OCI-LY7 (cell line): ENCODE measurements around the gene PKHD1.

Experiments
- EZH2phosphoT487 ChIP-seq: fragments of 200-600 bp; sonication (generic); IDR thresholded peaks from 2 replicates; pipeline ENCODE4 v1.6.1; 2018; ENCODE audit warnings: low read depth, borderline replicate concordance, mild to moderate bottlenecking, mixed run types, antibody characterized with exemption, low read length, moderate library complexity, mixed read lengths
- TF ChIP-seq, protein P1 (sequence below): fragments of 200-600 bp; sonication (generic); conservative IDR thresholded peaks from 2 replicates; pipeline ENCODE4 v1.5.1; 2014; ENCODE audit warnings: mild to moderate bottlenecking, antibody characterized with exemption, low read length, moderate library complexity, mixed read lengths

DNA sequence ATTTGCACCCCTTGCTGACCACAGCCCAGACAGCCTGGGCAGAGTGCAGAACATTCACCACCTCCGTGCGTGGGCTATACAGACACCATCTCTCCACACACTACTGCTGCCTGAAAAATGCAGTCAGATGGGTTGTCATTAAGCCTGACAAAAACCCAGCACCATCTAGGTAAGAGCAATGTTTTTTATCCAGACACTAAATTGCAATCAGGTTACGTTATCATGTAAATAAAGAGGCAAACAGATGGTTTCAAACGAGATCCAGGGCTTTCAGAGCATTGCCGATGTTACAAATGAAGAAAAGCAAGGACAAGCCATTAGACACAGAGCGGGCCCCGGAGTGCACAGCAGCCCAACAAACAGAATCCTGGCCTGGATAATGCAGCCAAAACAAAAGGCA, 269.6 kb downstream of the PKHD1 start:
- TF ChIP-seq, protein P1, sequence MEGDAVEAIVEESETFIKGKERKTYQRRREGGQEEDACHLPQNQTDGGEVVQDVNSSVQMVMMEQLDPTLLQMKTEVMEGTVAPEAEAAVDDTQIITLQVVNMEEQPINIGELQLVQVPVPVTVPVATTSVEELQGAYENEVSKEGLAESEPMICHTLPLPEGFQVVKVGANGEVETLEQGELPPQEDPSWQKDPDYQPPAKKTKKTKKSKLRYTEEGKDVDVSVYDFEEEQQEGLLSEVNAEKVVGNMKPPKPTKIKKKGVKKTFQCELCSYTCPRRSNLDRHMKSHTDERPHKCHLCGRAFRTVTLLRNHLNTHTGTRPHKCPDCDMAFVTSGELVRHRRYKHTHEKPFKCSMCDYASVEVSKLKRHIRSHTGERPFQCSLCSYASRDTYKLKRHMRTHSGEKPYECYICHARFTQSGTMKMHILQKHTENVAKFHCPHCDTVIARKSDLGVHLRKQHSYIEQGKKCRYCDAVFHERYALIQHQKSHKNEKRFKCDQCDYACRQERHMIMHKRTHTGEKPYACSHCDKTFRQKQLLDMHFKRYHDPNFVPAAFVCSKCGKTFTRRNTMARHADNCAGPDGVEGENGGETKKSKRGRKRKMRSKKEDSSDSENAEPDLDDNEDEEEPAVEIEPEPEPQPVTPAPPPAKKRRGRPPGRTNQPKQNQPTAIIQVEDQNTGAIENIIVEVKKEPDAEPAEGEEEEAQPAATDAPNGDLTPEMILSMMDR, result no peak
- TF ChIP-seq EZH2phosphoT487, result no peak
